Retinal pigment epithelial cell (primary cell): Measurements from ENCODE around the gene ETS1.

Experiments used
- DNase-seq: peaks from one replicate; pipeline ENCODE4 v3.0.0-alpha.2; 2010; ENCODE audit warnings: low read depth
- H3K4me3 ChIP-seq: 2 replicates; pipeline ENCODE4 v1.5.1; 2011; ENCODE audit warnings: mild to moderate bottlenecking, low read length, control low read depth, moderate library complexity
- CTCF ChIP-seq: conservative IDR thresholded peaks from 2 replicates; pipeline ENCODE4 v1.5.1; 2011; ENCODE audit warnings: low read depth, low read length, control low read depth, inconsistent platforms

Gene ETS1

GRCh38 chr11:128595221-128595620 is 7.9 kb upstream of the ETS1 start:
- no peak for DNase-seq
- H3K4me3 ChIP-seq = no peak overlapping the region
- no peak for TF ChIP-seq CTCF

GRCh38 chr11:128594226-128594625 is 6.9 kb upstream of the ETS1 start:
- TF ChIP-seq CTCF = no peak
- H3K4me3 ChIP-seq = no peak overlapping the region
- no peak for DNase-seq

- no peak overlapping the region for H3K4me3 ChIP-seq
- TF ChIP-seq CTCF = no peak
- DNase-seq = peak; percentile 51
These were observed 5.9 kb upstream of the ETS1 start for GRCh38 chr11:128593281-128593680.

GRCh38 chr11:128592454-128592853 is 5.1 kb upstream of the ETS1 start:
- TF ChIP-seq CTCF = no peak
- DNase-seq = no peak
- H3K4me3 ChIP-seq = no peak overlapping the region

GRCh38 chr11:128590587-128590986 is 3.2 kb upstream of the ETS1 start:
- no peak for TF ChIP-seq CTCF
- DNase-seq = no peak
- no peak overlapping the region for H3K4me3 ChIP-seq

GRCh38 chr11:128589998-128590397 is 2.6 kb upstream of the ETS1 start:
- DNase-seq = no peak
- TF ChIP-seq CTCF = no peak
- H3K4me3 ChIP-seq = no peak overlapping the region

GRCh38 chr11:128588093-128588492 is 735 bp upstream of the ETS1 start:
- DNase-seq = no peak
- TF ChIP-seq CTCF = no peak
- no peak overlapping the region for H3K4me3 ChIP-seq
